ENCODE measurements around the gene PTDSS2. TPM values are rescaled to one million over a fixed set of nuclear protein-coding genes. Genes with fewer than 3 reads are reported as not detected.

PTDSS2 gene
- total and polyA plus RNA-seq, 5 donors, result 30.2 to 33.3 (median 30.9) TPM

- Histone ChIP-seq H3K27me3 (ENCODE audit: control insufficient read depth, insufficient read depth) (no peaks in the 10 kb centered on the region), H3K4me1 (ENCODE audit: control insufficient read depth, insufficient read depth, low read length) (no peaks in the 10 kb centered on the region), H3K9me3 (ENCODE audit: control insufficient read depth, low read length) (no peaks in the 10 kb centered on the region), H3K4me3 (ENCODE audit: low read length) (peak overlapping the region; percentile 41), H3K27ac (ENCODE audit: low read length) (peak overlapping the region; percentile 65)
- ATAC-seq (peak in 1 of 2 donors; percentile 3), DNase-seq (peak; percentile 10 to 61 (median 38))
- intact Hi-C loops (cut with DNase I), result no loop called here
- WGBS, result 16% methylated on average over 45 of the region's 45 CpGs
Observed at GRCh38 chr11:416051-416756, 33.9 kb upstream of the PTDSS2 start.

- H3K9me3 ChIP-seq (ENCODE audit: control insufficient read depth, low read length), result no peaks in the 10 kb centered on the region
- H3K27ac ChIP-seq (ENCODE audit: low read length), result peak overlapping the region; percentile 65
- 2% methylated on average over 97 of the region's 97 CpGs for WGBS
- peak overlapping the region; percentile 41 for H3K4me3 ChIP-seq (ENCODE audit: low read length)
- peak; percentile 62 to 86 (median 84) for DNase-seq
- no peaks in the 10 kb centered on the region for H3K4me1 ChIP-seq (ENCODE audit: control insufficient read depth, insufficient read depth, low read length)
- peak; percentile 64 to 75 for ATAC-seq
- H3K27me3 ChIP-seq (ENCODE audit: control insufficient read depth, insufficient read depth), result no peaks in the 10 kb centered on the region
- intact Hi-C loops (cut with DNase I), result no loop called here
Observed at GRCh38 chr11:416757-417621, 33.1 kb upstream of the PTDSS2 start.

- intact Hi-C loops (cut with DNase I), result no loop called here
- no peak overlapping the region for H3K27ac ChIP-seq (ENCODE audit: low read length)
Observed at GRCh38 chr11:417652-418342, 32.3 kb upstream of the PTDSS2 start.

GRCh38 chr11:418343-419247 is 31.5 kb upstream of the PTDSS2 start:
- DNase-seq (peak in 2 of 3 donors; percentile 46 to 58), ATAC-seq (no peak)
- Histone ChIP-seq H3K27me3 (ENCODE audit: control insufficient read depth, insufficient read depth) (no peaks in the 10 kb centered on the region), H3K27ac (ENCODE audit: low read length) (no peak overlapping the region), H3K9me3 (ENCODE audit: control insufficient read depth, low read length) (no peaks in the 10 kb centered on the region), H3K4me1 (ENCODE audit: control insufficient read depth, insufficient read depth, low read length) (no peaks in the 10 kb centered on the region), H3K4me3 (ENCODE audit: low read length) (no peak overlapping the region)
- intact Hi-C loops (cut with DNase I), result no loop called here
- WGBS, result 83% methylated on average over 30 of the region's 30 CpGs

More at GRCh38 chr11:417652-418342, 32.3 kb upstream of the PTDSS2 start:
- WGBS, result 57% methylated on average over 19 of the region's 19 CpGs
- DNase-seq, result peak in 2 of 3 donors; percentile 7 to 26
- Histone ChIP-seq H3K9me3 (ENCODE audit: control insufficient read depth, low read length) (no peaks in the 10 kb centered on the region), H3K4me1 (ENCODE audit: control insufficient read depth, insufficient read depth, low read length) (no peaks in the 10 kb centered on the region), H3K4me3 (ENCODE audit: low read length) (peak overlapping the region; percentile 41), H3K27me3 (ENCODE audit: control insufficient read depth, insufficient read depth) (no peaks in the 10 kb centered on the region)
- ATAC-seq, result no peak

GRCh38 chr11:419248-420005 is 30.7 kb upstream of the PTDSS2 start:
- ATAC-seq (no peak), DNase-seq (peak in 2 of 3 donors; percentile 43 to 44)
- H3K4me3 ChIP-seq (ENCODE audit: low read length), result no peak overlapping the region
- H3K4me1 ChIP-seq (ENCODE audit: control insufficient read depth, insufficient read depth, low read length), result no peaks in the 10 kb centered on the region
- no peaks in the 10 kb centered on the region for H3K27me3 ChIP-seq (ENCODE audit: control insufficient read depth, insufficient read depth)
- H3K27ac ChIP-seq (ENCODE audit: low read length), result no peak overlapping the region
- intact Hi-C loops (cut with DNase I), result loop anchor here in 1 of 4 donors (10.0 kb wide), 1 partner anchor 865 kb away; no protein-coding TSS in a partner anchor
- no peaks in the 10 kb centered on the region for H3K9me3 ChIP-seq (ENCODE audit: control insufficient read depth, low read length)
- WGBS, result 80% methylated on average over 20 of the region's 20 CpGs

- H3K4me1 ChIP-seq (ENCODE audit: control insufficient read depth, insufficient read depth, low read length), result no peaks in the 10 kb centered on the region
- ATAC-seq, result no peak
- H3K27ac ChIP-seq (ENCODE audit: low read length), result no peak overlapping the region
- peak in 2 of 3 donors; percentile 31 to 55 for DNase-seq
- no peaks in the 10 kb centered on the region for H3K9me3 ChIP-seq (ENCODE audit: control insufficient read depth, low read length)
- intact Hi-C loops (cut with DNase I), result loop anchor here in 1 of 4 donors (10.0 kb wide), 1 partner anchor 865 kb away; no protein-coding TSS in a partner anchor
- 56% methylated on average over 71 of the region's 71 CpGs for WGBS
- no peaks in the 10 kb centered on the region for H3K27me3 ChIP-seq (ENCODE audit: control insufficient read depth, insufficient read depth)
- no peak overlapping the region for H3K4me3 ChIP-seq (ENCODE audit: low read length)
Observed at GRCh38 chr11:420054-420910, 29.8 kb upstream of the PTDSS2 start.

- H3K27ac ChIP-seq (ENCODE audit: low read length), result no peak overlapping the region
- 85% methylated on average over 21 of the region's 21 CpGs for WGBS
- no peaks in the 10 kb centered on the region for H3K9me3 ChIP-seq (ENCODE audit: control insufficient read depth, low read length)
- ATAC-seq (no peak), DNase-seq (no peak)
- intact Hi-C loops (cut with DNase I), result loop anchor here in 1 of 4 donors (10.0 kb wide), 1 partner anchor 864 kb away; no protein-coding TSS in a partner anchor
- no peak overlapping the region for H3K4me3 ChIP-seq (ENCODE audit: low read length)
- H3K27me3 ChIP-seq (ENCODE audit: control insufficient read depth, insufficient read depth), result no peaks in the 10 kb centered on the region
- H3K4me1 ChIP-seq (ENCODE audit: control insufficient read depth, insufficient read depth, low read length), result no peaks in the 10 kb centered on the region
Observed at GRCh38 chr11:420911-421321, 29.2 kb upstream of the PTDSS2 start.

GRCh38 chr11:422249-422656 is 27.8 kb upstream of the PTDSS2 start:
- 62% methylated on average over 10 of the region's 10 CpGs for WGBS
- ATAC-seq, result no peak
- no peaks in the 10 kb centered on the region for H3K9me3 ChIP-seq (ENCODE audit: control insufficient read depth, low read length)
- no peak overlapping the region for H3K4me3 ChIP-seq (ENCODE audit: low read length)
- no peaks in the 10 kb centered on the region for H3K4me1 ChIP-seq (ENCODE audit: control insufficient read depth, insufficient read depth, low read length)
- H3K27me3 ChIP-seq (ENCODE audit: control insufficient read depth, insufficient read depth), result no peaks in the 10 kb centered on the region
- DNase-seq, result peak in 2 of 3 donors; percentile 5 to 23
- intact Hi-C loops (cut with DNase I), result loop anchor here in 1 of 4 donors (10.0 kb wide), 1 partner anchor 863 kb away; no protein-coding TSS in a partner anchor
- no peak overlapping the region for H3K27ac ChIP-seq (ENCODE audit: low read length)

GRCh38 chr11:424232-424631 is 25.8 kb upstream of the PTDSS2 start:
- H3K4me1 ChIP-seq (ENCODE audit: control insufficient read depth, insufficient read depth, low read length), result no peaks in the 10 kb centered on the region
- intact Hi-C loops (cut with DNase I), result loop anchor here in 1 of 4 donors (10.0 kb wide), 1 partner anchor 861 kb away; no protein-coding TSS in a partner anchor
- no peaks in the 10 kb centered on the region for H3K27me3 ChIP-seq (ENCODE audit: control insufficient read depth, insufficient read depth)
- DNase-seq (no peak), ATAC-seq (no peak)
- no peak overlapping the region for H3K27ac ChIP-seq (ENCODE audit: low read length)
- no peak overlapping the region for H3K4me3 ChIP-seq (ENCODE audit: low read length)
- 88% methylated on average over 4 of the region's 4 CpGs for WGBS
- no peaks in the 10 kb centered on the region for H3K9me3 ChIP-seq (ENCODE audit: control insufficient read depth, low read length)

Data from right cardiac atrium (tissue), 5 donors.